ENCODE data around the gene SYNDIG1.

- TF ChIP-seq CTCF (IDR thresholded peaks at IDR 0.05) (no peak), POLR2A (IDR thresholded peaks at IDR 0.05) (no peak)
Observed at GRCh38 chr20:24585796-24586522, 116.5 kb downstream of the SYNDIG1 start.

Measured in lower leg skin (tissue), 3 donors.